T-helper 2 cell treated with Interferon-gamma antibody and Interleukin-4, amounts not matched to agents 100 ng/mL and 5 ng/mL, for 36 hours (primary cell): ENCODE measurements around the gene RPL23. TPM values are rescaled to one million over a fixed set of nuclear protein-coding genes. Genes with fewer than 3 reads are reported as not detected.

Experiments used
- intact Hi-C: fragments of 100-400 bp; cut with micrococcal nuclease; formaldehyde crosslinking; loops from one replicate; pipeline ENCODE4 v1.15.1; 2023
- total RNA-seq: library from RNA; stranded (reverse); gene quantifications from 2 replicates; pipeline ENCODE4 v1.2.3, GENCODE V29; 2022

RPL23 gene
- total RNA-seq, 1 donor from 2014 or later = 1,220 TPM

DNA sequence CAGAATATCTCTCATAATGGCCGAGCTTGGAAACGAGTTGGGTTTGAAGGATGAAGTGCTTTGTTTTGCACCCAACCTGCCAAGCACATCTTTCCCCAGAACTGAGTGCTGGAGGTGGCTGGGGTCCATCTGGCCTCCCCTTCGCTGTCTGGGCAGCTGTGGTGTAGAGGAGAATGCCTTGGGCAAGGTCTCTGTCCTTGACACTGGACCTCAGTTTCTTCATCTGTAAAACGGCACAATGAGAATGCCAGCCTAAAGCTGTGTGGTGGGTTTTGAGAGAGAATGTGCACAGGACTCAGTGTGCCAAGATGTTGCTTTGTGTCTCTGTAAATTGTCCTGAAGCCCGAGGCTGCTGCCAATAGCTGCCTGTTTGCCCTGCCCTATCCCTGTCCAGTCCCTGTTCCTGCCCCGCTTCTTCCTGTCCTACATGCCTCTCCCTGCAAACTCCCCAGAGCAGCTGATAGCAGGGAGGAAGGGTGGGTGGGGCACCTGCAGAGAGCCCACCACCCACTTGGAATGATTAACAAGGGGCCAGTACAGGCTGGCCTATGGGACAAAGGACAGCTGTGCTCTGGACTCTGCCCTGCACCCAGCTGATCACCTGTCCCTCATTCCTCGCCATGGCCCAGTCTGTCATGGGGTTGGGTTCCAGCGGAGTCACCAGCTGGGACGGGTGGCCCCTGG is 31.7 kb upstream of the RPL23 start:
- intact Hi-C loops = loop anchor here (10.0 kb wide), 1 partner anchor 80 kb away; the partner anchor contains the start of gene FBXO47

DNA sequence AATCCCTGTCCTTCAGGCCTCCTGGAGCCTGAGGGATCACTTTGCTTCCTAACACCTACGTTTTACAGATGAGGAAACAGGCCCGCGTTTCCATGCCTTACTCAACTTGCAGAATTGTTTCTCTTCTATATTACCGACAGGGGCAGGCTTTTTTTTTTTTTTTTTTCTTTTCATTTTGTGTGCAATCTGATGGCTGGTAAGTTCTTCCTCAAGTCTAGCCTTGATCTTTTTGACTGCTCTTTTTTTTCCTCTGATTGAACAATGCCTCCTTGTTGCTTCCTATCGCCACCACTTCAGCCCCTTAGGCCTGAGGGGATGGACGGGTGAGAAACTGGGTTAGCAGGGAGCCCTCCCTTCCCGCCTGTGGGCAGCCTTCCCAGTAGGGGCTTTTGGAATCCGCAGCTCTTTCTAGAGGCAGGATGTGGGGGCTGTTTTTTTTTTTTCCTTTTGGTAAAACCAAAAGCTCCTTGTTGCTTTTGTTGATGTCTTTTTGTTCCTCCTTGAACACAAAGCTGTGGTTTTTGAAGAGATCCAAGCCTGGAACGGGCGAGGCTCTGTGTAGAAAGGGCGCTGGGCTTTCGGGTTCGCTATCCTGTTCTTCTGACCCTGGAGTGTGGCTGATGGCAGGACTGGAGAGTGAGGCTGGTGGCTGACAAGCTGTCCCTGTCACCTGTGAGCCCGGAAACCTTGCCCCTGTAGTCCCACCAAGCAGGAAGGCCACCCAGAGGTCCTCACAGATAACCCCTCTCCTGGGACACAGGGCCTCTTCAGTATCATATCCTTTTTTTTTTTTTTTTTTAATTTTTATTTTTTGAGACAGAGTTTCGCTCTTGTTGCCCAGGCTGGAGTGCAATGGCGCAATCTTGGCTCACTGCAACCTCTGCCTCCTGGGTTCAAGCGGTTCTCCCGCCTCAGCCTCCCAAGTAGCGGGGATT is 30.3 kb upstream of the RPL23 start:
- intact Hi-C loops = loop anchor here (10.0 kb wide), 1 partner anchor 81 kb away; the partner anchor contains the start of gene FBXO47

DNA sequence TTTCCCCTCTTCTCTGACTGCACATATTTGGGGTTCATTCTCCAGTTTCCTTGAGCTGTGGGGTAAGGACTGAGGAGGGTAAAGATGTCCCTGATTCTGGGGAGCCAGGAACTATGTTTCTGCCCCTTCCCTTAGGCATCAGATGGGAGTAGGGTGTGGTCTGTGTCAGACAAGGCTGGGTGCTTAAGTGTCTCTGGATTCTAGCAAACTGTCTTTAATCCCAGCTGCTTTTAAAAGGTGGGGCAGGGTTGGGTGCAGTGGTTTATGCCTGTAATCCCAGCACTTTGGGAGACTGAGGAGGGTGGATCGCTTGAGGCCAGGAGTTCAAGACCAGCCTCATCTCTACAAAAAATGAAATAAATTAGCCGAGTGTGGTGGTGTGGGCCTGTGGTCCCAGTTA is 29.3 kb upstream of the RPL23 start:
- intact Hi-C loops = loop anchor here (10.0 kb wide), 1 partner anchor 82 kb away; the partner anchor contains the start of gene FBXO47

DNA sequence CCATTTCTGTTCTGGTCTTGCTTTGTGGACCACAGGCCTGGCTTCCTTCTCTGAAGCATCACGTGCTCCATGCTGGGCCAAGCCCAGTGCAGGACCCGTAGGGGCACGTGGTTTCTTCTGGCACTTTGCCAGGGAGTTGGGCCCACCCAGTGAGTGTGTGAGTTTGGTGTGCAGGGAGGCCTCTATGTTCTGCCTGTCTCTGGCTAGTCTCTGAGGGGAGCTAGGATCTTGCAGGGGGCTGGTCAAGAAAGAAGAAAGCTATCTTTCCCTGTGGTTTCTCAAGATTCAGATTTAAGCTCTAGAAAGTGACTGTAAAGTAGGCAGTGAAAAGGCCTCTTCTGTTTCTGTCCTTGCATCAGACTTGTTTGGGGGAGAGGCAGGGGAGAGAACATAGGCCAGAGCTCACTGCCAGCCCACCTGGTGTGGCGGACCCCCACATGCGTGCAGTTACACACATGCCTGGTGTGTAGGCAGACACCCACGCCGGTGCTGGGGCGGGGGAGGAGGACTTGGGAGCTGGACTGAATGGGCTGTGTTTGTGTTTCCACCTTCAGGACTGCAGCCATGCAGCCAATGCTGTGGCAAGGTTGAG is 28.2 kb upstream of the RPL23 start:
- intact Hi-C loops = loop anchor here (10.0 kb wide), 1 partner anchor 83 kb away; the partner anchor contains the start of gene FBXO47

DNA sequence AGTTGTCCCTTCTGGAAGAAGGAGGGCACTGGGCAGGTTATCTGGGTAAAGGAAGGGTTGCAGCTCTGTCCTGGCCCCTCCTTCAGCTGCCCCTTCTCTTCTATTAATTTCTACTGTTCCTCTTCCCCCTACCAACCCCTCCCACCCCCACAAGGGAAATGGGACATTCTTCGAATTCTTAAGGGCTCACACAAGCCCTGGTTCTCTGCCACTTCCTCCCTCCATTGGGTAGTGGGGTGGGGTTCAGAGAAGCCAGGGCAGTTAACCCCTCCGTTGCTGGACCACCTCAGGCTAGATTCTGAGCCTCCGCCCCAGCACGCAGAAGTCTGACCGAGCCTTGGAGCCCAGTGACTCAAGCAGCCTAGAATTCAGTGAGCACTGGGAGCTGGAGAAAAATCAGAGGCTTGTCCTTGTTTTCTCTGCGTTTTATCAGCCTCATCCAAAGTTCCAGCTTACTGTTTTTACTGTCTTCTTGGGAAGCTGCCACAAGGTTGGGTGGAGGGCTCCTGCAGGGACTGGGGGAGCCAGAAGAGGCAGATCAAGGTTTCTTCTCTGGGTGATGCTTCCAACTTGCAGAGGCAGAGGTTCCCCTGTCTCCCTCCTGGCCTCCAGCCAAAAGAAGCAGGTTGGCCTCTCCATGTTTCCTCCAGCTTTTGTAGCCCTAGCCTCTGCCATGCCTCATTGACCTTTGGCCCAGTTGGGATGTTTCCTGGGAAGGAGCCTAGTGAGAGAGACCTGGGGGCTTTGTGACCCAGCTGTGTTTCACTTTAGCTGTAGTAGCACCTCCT is 26.6 kb upstream of the RPL23 start:
- intact Hi-C loops = loop anchor here (10.0 kb wide), 1 partner anchor 85 kb away; the partner anchor contains the start of gene FBXO47

DNA sequence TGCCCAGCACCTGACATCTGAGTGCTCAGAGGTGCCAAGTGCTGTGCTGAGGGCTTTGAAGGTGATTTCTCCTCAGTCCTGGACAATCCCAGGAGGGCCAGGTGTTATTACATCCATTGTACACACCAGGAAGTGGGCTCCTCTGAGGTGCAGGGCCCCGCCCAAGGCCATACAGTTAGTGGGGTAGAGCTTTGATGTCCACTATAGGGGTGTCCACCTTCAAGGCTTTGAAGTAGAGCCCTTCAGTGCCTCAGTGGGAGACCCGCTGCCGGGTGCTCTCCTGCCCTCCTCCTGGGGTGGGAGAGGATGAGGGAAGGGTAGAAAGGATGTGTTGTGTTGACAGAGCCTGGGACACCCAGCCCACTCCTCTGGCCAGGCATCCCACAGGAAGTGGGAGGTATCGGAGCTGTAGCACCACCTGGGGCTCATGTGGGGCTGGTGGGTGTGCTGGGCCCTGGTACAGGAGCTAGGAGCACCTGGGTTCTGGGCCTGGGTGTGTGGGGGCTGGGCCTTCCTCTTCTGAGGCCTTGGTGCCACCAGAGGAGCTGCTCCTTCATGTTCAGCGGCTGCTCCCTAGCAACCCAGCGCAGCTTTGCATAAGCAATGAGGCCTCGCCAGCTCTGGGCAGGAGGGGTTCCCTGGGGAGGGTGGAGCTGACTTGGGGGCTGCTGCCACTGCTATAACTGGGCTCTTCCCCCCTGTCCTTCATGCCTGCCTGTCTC is 23.8 kb upstream of the RPL23 start:
- intact Hi-C loops = no loop called here

DNA sequence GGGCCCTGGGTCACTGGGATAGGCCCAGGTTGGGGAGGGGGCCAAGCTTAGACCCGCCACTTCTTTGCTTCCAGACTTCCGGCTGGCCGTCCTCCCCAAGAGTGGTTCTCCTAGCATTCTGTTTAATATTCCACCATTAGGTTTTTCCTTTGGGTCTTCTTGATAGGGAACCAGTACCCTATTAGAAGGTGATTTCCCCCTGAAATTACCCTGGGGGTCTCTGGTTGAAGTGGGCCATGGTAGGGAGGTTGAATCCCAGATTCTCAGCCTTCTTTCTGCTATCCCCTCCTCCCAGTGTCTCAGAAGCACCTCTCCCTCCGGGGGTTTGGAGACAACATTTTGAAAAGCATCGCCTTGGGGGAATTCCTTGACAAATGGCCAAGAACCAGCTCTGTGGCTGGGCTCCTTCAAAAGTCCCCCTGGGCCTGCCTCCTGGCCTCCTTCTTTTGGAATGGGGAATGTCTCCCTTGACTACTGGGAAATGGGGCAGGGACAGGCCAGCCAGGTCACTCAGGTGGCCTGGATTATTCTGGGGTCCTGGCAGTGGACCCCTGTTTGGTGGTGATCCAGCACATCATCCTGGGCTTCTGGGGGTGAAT is 22.1 kb upstream of the RPL23 start:
- intact Hi-C loops = no loop called here

DNA sequence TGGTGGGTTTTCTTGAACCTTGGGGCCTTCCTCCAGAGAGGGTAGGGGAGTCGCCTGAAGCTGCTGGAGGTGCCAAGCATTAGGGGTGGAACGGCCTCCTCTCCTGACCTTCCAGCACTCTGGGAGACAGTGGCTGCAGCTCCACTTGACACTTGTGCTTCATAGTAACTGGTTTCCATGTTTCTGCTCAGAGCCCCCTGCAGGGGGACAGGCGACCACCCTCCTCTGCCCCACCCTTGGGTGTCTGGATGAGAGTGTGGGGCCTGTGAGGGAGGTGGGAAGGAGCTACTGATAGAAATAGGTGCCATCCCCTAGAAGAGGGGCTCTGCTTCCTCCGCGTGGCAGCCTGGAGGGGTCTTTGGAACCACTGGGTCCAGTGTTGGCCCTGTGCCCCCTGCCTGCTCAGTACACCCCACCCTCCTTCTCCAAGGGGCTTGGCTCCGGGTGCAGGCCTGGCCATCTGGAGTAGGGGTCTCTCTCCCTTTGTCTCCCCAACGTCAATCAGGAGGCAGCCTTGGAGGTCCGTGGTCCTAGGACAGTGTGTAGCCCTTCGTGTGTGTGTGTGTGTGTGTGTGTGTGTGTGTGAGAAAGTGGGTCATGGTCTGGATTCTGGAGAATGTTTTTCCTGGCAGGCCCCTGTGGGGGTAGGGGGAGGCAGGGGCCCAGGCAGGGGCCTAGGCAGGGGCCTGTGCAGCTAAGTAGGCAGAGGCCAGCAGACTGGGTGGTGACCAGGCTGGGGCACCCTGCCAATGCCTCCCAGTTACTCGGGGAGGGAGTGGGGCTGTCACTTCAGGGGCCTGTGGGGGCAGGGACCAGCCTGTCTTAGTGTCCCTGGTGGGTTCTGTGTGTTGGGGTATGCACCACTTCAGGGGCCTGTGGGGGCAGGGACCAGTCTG is 21.2 kb upstream of the RPL23 start:
- intact Hi-C loops = no loop called here

DNA sequence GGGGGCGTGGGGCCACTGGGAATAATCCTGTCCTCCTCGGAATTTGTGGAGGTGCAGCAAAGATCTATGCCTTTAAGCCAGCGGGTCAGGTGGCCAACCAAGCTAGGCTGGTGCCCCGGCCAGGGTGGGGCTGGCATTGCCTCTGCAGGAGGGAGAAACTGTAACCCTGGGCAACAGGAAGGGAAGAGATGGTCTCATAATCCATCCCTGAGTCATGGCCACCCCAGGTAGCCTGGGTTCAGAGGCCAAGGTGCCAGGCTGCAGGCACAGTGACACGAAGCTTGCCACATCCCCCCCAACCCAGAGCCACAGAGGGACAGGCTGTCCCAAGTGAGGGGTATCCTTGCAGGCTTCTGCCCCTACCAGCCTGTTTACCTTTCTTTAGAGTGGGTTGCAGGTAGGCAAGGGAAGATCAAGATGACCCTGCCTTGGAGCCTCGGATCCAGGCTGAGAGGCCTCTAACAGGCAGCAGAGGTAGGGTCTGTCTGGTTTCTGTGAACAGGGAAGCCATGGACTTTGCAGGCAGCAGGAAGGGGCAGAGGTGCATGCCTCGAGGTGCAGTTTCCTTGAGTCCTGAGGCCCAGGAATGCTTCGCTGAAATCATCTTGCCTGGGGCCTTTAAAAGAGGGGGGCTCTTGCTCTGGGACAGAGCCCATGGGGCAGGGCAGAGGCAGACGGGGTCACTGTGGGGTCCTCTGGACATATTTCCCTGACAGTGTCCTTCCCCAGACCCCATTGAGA is 20.3 kb upstream of the RPL23 start:
- intact Hi-C loops = no loop called here

DNA sequence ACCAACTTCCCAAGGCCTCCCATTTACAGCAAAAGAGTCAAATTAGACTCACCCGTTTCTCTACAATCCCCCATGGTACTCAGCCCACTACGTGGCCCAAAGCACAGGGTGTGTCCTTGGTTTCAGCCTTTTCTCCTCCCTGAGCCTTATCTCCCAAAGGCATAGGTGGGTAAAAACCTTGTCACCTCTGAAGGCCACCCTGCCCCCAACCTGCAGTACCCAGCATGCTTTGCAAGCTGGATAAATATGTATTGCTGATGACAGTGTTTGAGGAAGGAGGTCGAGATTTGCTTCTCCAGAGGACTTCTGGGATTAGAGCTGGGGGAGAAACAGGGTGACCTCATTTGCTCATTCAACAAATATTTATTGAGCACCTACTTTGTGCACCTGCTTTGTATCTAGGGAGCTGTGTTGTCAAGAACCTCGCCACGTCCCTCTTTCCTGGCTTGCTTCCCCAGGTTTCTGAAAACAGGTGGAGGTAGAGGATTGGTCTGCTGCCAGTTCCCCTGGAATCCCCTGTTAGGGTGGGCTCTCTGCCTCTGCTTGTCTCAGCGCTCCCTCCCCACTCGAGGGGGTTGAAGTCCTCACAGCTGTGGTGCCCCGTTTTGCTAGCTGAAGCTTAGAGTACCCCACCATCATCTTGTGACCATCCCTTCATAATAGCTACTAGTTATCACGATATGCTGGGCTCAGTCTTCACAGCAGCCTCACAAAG is 19.3 kb upstream of the RPL23 start:
- intact Hi-C loops = no loop called here

DNA sequence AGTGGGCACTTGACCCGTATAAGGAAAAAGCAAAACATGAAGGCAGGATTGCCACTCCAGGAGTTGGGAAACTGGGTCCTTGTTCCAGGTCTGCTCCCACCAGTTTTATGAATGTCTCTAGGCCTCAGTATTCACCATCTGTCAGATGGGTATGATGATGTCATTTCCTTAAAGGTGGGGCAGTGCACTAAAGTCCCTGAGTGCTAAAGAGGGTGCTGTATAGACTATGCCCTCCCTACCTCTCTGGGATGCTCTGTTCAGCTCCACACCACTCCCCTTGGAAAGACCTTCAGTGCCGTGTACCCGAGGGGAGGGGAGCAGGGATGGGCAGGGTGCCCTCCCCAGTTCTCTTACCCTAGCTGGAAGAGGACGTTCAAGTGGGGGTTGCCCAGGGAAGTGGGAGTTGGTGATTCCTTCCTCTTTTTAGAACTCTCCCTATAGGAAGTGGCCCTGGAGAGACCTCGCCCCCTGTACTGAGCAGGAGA is 18.5 kb upstream of the RPL23 start:
- intact Hi-C loops = no loop called here

DNA sequence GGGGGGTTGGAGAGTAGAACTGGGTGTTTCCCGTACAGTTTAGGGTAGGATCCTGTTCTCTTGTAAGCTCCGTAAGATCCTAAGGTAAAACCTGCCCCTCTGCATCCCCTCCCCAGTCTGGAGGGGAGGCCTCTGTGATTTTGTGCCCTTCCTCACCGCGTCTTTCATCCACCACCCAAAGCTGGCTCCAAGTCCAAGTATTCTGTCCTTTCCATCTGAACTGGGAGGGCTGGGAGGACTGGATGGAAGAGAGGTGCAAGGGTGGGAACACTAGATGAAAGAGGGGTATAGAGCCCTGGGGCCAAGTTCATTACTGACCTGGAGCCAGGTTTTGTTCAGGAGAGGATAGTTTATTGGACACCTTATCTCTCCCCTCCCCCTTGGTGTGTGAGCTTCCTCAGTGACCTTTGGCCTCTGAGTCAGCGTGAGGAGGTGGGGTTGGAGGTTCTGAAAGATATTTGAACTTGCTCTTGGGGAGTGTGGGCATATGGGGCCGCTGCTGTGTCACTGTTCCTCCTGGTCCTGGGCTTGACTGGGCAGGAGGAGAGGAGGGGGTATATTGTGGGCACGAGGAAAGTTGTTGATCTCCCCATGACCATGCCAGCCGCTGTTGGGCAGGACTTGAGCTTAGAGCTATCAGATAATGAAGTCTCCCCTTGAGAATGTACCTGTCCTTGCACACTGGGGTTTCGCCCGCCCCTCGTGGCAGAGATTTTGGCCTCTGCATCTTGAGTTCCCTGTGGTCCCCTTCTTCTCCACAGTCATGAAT is 17.9 kb upstream of the RPL23 start:
- intact Hi-C loops = loop anchor here (1.0 kb wide), 1 partner anchor 27 kb away; no protein-coding TSS in a partner anchor

DNA sequence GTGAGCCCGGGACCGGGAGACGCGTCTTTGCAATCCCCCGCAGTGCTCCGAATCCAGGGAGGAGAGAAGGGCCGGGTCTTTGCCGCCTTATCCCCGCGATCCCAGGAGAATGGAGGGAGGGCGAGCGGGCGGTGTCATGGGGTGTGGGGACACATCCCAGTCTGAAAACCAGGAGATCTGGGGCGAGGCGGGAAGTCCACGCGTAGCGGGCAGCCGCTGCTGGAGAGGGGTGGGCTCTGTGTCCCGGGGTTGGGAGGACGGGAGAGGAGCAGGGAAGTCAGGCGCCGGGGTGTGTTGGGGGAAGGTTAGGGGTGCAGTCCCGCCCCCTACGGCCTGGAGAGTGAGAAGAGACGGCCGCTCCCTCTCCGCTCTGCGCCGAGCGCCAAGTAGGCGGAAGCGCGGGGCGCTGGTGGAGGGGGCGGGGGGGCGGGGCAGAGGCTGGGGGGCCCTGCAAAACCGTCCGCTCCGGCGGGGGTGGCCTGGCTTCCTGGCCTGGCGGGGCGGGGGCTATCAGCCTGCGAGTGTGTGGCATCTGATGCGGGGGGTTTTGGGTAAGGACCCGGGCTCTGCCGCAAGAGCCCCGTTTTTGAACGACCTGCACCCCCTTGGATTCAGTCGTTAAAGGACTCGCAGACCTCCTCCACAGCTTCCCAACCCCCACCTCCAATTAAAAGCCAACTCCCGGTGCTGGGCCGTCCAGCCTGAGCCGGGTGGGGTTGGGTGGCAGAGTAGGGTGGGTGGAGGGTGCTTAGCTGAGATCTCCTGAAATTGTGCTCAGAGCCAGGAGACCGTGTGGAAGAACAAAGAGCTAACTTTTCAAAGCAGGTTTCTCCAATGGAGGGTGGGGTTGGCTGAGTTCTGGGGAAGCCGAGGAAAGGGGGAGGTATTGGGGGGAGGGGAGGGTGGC is 17.0 kb upstream of the RPL23 start:
- intact Hi-C loops = loop anchor here (1.0 kb wide), 2 partner anchors 28 to 283 kb away; no protein-coding TSS in a partner anchor

DNA sequence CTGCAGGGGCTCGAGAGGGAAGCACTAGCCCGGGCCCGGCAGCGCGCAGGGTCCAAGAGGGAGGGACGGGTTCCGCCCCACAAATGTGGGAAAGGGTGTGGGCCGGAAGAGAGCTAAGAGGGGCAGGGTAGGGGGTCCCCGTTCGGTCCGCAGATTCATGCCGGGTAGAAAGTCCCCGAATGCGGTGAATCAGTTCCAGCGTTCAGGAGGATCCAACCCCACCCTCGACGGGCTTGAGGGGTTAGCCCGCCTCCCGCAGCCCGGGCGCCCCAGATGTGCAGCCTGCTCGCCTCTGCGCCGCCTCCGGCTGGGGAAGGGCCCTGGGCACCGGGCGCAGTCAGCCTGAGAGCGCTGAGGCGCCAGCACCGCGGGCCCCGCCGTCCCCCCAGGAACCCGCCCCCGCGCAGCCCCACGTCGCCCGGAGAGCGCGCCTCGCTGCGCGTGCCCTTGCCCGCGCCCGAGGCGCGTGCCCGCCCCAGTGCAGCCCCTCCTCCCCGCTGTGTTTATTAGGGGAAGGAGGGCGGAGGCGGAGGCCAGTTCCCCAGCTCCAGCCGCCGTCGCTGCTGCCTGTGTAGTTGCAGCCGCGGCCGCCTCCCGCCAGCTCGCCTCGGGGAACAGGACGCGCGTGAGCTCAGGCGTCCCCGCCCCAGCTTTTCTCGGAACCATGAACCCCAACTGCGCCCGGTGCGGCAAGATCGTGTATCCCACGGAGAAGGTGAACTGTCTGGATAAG is 16.2 kb upstream of the RPL23 start, which contains the start of gene LASP1:
TSS of gene LASP1 (plus strand) at position 533 of the 733 bp plus-strand sequence. CDS start at position 665, 132 bp downstream.
- intact Hi-C loops = loop anchor here (1.0 to 2.0 kb wide), 5 partner anchors 16 to 284 kb away; partner anchors contain the start of genes CWC25, PSMB3 and RPL23
